K562 (cell line): ENCODE measurements around the gene IL5. TPM values are rescaled to one million over a fixed set of nuclear protein-coding genes. Genes with fewer than 3 reads are reported as not detected.
A peak's percentile ranks its signal among the peaks of the same experiment; 100 is the strongest.

Source experiments
- BHLHE40 ChIP-seq: IDR thresholded peaks from 2 replicates; pipeline ENCODE4 v1.6.1; 2011; ENCODE audit warnings: low read length, improper control_type of control experiment
- CEBPG ChIP-seq, 3 experiments: fragments of 200-800 bp in 1 of 3; sonication (Bioruptor generic) in 1 of 3; sonication (generic) in 1 of 3; formaldehyde crosslinking in 1 of 3; IDR thresholded peaks in 2 of 3; conservative IDR thresholded peaks in 1 of 3; 2 replicates each; pipeline versions ENCODE4 v1.6.1 to v1.8.0; 2016 to 2022; ENCODE audit warnings: missing compliant biosample characterization in 2 of 3, missing genetic modification characterization in 2 of 3, mild to moderate bottlenecking in 1 of 3, missing genetic modification reagents in 1 of 3
- MAZ ChIP-seq, 2 experiments: fragments of 450-650 bp in 1 of 2; sonication (generic) in 1 of 2; formaldehyde crosslinking; IDR thresholded peaks in 1 of 2; conservative IDR thresholded peaks in 1 of 2; 2 replicates each; pipeline versions ENCODE4 v1.4.0 to v1.5.0; 2020; ENCODE audit warnings: mild to moderate bottlenecking in 1 of 2, missing genetic modification reagents in 1 of 2
- POLR3A ChIP-seq: IDR thresholded peaks from 2 replicates; pipeline ENCODE4 v1.6.1; 2011; ENCODE audit warnings: borderline replicate concordance, mild to moderate bottlenecking, moderate library complexity; ENCODE audit not compliant: insufficient read length, insufficient read depth; ENCODE audit errors: extremely low read depth
- SMAD2 ChIP-seq: fragments of 150-350 bp; IDR thresholded peaks from 2 replicates; pipeline ENCODE4 v1.6.1; 2014; ENCODE audit warnings: low read depth, mild to moderate bottlenecking, low read length
- ZNF23 ChIP-seq: fragments of 250-450 bp; sonication (Bioruptor Pico); IDR thresholded peaks from 2 replicates; pipeline ENCODE4 v1.4.0; 2020; ENCODE audit warnings: mild to moderate bottlenecking
- polyA plus RNA-seq, 8 experiments: library from polyadenylated mRNA; depleted of rRNA in 4 of 8; stranded (reverse) in 5 of 8; unstranded in 3 of 8; fragments of >200 nt; fragmentation: Nextera tagmentation in 2 of 8; fragmentation: Illumina TruSeq in 1 of 8; extraction: Ambion mirVana in 2 of 8; extraction: Trizol in 1 of 8; gene quantifications; 2 replicates each; pipeline versions ENCODE4 v1.2.1 to v1.2.3, GENCODE V29; 2011 to 2014; ENCODE audit warnings: inconsistent platforms in 1 of 8, missing spikeins in 1 of 8
- total RNA-seq, 7 experiments: library from RNA; depleted of rRNA in 6 of 7; stranded (reverse); fragments of >200 nt in 6 of 7; fragmentation: Illumina TruSeq in 2 of 7; extraction: Trizol in 2 of 7; gene quantifications; 2 replicates each; pipeline versions ENCODE4 v1.2.1 to v1.2.3, GENCODE V29; 2011 to 2021; ENCODE audit warnings: low replicate concordance in 1 of 7
- TF ChIP-seq, protein P1 (sequence below): fragments of 250-450 bp; sonication (Bioruptor Pico); IDR thresholded peaks from 2 replicates; pipeline ENCODE4 v1.5.0; 2021
- TF ChIP-seq, protein P2 (sequence below): sonication (generic); formaldehyde crosslinking; IDR thresholded peaks from 2 replicates; pipeline ENCODE4 v1.8.1; 2023; ENCODE audit warnings: mild to moderate bottlenecking, missing genetic modification reagents

IL5 gene
- total and polyA plus RNA-seq, 9 of the 15 experiments (the other 6 are each of a cell fraction or from before 2014, with no cell fraction given), result 0.44 TPM; not detected in 8

DNA sequence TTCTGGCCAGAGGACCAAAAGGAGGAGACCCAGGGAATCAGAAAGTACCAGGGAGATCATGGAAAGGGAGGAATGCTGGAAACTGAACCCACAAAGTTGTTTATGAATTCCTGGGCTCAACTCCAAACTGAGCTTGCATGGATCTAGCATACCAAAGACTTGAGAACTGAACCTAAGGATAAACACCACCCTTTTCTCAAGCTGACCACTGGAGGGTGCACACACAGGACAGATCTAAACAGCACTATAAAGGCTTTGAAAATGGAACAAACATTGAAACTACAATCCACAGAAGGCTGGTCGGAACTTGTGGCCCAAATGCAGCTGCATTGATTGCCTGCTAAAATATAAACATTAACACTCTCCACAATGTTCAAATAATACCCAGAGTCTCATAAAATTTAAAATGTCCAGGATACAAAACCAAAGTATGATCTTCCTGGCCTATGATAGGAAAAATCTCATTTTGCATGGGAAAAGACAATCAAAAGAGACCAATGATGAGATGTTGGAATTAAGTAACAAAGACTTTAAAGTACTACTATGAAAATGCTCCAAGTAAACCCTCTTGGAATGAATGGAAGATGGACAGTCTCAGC, 37.1 kb downstream of the IL5 start (continued):
- TF ChIP-seq CEBPG (CRISPR knock-in tag; IDR thresholded peaks at IDR 0.05) (no peak), CEBPG (tag; conservative IDR thresholded peaks at IDR 0.05 in 1 of 2, IDR thresholded peaks at IDR 0.05 in 1 of 2) (no peak), MAZ (CRISPR knock-in tag; conservative IDR thresholded peaks at IDR 0.05 in 1 of 2, IDR thresholded peaks at IDR 0.05 in 1 of 2) (peak in 1 of 2 experiments; percentile 51; a peak in 2 of 4 replicates), BHLHE40 (0 out of 2 replicates have a peak, but pooled peaks have one; percentile 4), SMAD2 (no peak), POLR3A (no peak), ZNF23 (no peak)
- TF ChIP-seq, protein P1, sequence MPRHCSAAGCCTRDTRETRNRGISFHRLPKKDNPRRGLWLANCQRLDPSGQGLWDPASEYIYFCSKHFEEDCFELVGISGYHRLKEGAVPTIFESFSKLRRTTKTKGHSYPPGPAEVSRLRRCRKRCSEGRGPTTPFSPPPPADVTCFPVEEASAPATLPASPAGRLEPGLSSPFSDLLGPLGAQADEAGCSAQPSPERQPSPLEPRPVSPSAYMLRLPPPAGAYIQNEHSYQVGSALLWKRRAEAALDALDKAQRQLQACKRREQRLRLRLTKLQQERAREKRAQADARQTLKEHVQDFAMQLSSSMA (CRISPR knock-in tag), result no peak
- TF ChIP-seq, protein P2, sequence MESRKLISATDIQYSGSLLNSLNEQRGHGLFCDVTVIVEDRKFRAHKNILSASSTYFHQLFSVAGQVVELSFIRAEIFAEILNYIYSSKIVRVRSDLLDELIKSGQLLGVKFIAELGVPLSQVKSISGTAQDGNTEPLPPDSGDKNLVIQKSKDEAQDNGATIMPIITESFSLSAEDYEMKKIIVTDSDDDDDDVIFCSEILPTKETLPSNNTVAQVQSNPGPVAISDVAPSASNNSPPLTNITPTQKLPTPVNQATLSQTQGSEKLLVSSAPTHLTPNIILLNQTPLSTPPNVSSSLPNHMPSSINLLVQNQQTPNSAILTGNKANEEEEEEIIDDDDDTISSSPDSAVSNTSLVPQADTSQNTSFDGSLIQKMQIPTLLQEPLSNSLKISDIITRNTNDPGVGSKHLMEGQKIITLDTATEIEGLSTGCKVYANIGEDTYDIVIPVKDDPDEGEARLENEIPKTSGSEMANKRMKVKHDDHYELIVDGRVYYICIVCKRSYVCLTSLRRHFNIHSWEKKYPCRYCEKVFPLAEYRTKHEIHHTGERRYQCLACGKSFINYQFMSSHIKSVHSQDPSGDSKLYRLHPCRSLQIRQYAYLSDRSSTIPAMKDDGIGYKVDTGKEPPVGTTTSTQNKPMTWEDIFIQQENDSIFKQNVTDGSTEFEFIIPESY (CRISPR knock-in tag), result 0 out of 2 replicates have a peak, but pooled peaks have one; percentile 12
